ENCODE data around the gene MYG1. TPM values are rescaled to one million over a fixed set of nuclear protein-coding genes. Genes with fewer than 3 reads are reported as not detected.

Gene MYG1
- total RNA-seq, 2 donors from 2014 or later = 26.9 to 28.3 TPM

DNA sequence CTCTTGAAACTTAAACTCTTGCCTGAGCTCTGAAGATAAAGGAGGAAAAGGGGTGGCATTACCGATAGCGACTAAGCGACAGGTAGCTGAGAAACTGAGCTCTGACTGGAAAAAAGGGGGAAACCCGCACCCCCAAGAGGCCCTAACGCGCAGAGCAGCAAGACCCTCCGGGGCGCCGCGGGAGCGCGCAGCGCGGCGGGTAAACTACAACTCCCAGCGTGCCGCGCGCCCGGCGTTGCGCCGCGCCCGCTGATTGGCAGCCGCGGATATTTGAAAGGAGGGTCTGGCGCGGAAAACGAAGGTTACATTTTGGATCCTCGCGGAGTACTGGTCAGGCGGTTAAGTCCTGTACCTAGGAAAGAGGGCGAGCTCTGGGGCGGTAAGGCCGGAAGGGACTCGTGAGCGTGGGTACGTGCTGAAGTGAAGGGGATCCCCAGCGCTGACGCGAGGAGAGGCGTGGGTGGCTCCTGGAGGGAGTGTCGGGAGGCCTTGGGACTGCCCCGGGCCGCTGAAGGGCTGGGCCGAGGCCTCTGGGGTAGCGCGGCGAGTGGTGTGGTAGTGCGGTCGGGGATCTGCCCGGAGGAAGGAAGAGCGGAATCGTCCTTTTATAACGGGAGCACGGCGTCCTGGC lies 31.4 kb upstream of the MYG1 start, which contains the start of gene ESPL1:
TSS of gene ESPL1 (plus strand) at position 301 of the 631 bp plus-strand sequence. CDS start 468 bp downstream, outside the sequence.
- H3K27me3 ChIP-seq = no peaks in the 10 kb centered on the region
- peak within 1 kb of the TSS; percentile 43 to 65 for H3K4me3 ChIP-seq
- no peaks in the 10 kb centered on the region for H3K36me3 ChIP-seq
- peak; percentile 69 for DNase-seq (ENCODE audit: low spot score)
- TF ChIP-seq, protein P1, sequence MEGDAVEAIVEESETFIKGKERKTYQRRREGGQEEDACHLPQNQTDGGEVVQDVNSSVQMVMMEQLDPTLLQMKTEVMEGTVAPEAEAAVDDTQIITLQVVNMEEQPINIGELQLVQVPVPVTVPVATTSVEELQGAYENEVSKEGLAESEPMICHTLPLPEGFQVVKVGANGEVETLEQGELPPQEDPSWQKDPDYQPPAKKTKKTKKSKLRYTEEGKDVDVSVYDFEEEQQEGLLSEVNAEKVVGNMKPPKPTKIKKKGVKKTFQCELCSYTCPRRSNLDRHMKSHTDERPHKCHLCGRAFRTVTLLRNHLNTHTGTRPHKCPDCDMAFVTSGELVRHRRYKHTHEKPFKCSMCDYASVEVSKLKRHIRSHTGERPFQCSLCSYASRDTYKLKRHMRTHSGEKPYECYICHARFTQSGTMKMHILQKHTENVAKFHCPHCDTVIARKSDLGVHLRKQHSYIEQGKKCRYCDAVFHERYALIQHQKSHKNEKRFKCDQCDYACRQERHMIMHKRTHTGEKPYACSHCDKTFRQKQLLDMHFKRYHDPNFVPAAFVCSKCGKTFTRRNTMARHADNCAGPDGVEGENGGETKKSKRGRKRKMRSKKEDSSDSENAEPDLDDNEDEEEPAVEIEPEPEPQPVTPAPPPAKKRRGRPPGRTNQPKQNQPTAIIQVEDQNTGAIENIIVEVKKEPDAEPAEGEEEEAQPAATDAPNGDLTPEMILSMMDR (IDR thresholded peaks at IDR 0.05) = peak; percentile 11 to 50
- peaks cover 0 to 12% of the 10 kb centered on the region in 2 donors for H3K4me1 ChIP-seq
- H3K27ac ChIP-seq = peak within 1 kb of the TSS; percentile 2 to 38
- no peaks in the 10 kb centered on the region for H3K9me3 ChIP-seq

DNA sequence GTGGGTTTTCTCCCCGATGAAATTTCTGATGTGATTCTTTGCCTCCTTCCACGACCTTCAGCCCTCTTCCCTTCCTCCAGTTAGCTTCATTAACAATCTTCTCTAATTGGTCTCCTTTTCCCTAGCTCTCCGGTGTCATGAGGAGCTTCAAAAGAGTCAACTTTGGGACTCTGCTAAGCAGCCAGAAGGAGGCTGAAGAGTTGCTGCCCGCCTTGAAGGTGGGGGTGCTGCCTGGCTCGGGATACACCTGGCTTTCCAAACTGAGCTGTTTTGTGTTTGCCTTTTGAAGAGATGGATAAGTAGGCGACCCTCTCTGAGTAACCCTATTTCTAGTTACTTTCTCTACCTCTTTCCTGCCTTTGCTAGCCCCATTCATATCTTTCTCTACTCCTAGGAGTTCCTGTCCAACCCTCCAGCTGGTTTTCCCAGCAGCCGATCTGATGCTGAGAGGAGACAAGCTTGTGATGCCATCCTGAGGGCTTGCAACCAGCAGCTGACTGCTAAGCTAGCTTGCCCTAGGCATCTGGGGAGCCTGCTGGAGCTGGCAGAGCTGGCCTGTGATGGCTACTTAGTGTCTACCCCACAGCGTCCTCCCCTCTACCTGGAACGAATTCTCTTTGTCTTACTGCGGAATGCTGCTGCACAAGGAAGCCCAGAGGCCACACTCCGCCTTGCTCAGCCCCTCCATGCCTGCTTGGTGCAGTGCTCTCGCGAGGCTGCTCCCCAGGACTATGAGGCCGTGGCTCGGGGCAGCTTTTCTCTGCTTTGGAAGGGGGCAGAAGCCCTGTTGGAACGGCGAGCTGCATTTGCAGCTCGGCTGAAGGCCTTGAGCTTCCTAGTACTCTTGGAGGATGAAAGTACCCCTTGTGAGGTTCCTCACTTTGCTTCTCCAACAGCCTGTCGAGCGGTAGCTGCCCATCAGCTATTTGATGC lies 30.6 kb upstream of the MYG1 start:
- Histone ChIP-seq H3K27ac (no peak overlapping the region), H3K4me1 (peaks cover 0 to 12% of the 10 kb centered on the region in 2 donors), H3K36me3 (no peaks in the 10 kb centered on the region), H3K27me3 (no peaks in the 10 kb centered on the region), H3K9me3 (no peaks in the 10 kb centered on the region), H3K4me3 (peak overlapping the region; percentile 43 to 65)
- DNase-seq (ENCODE audit: low spot score) = no peak
- TF ChIP-seq, protein P1 (IDR thresholded peaks at IDR 0.05) = no peak

DNA sequence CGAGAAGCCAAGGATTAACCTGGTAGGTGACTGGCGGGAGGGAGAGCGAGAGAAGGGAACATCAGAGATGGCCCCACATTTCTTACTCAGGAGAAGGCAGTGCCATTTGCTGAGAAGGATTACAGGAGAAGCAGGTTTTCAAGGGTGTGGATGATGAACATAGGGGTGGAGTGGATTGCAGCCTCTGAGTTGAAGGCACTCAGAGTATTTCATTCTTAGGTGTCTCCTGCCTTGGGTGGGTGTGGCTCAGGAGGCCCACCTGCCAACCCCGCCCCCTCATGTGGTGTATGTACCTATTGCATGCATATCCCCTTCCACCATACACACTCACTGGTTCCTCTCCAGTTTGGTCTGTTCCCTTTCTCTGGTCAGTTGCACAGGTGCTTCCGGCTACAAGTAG lies 25.1 kb upstream of the MYG1 start:
- Histone ChIP-seq H3K4me3 (no peak overlapping the region), H3K27me3 (no peaks in the 10 kb centered on the region), H3K4me1 (no peaks in the 10 kb centered on the region), H3K27ac (no peak overlapping the region), H3K9me3 (no peaks in the 10 kb centered on the region), H3K36me3 (no peaks in the 10 kb centered on the region)
- no peak for DNase-seq (ENCODE audit: low spot score)
- TF ChIP-seq, protein P1 (IDR thresholded peaks at IDR 0.05) = no peak

DNA sequence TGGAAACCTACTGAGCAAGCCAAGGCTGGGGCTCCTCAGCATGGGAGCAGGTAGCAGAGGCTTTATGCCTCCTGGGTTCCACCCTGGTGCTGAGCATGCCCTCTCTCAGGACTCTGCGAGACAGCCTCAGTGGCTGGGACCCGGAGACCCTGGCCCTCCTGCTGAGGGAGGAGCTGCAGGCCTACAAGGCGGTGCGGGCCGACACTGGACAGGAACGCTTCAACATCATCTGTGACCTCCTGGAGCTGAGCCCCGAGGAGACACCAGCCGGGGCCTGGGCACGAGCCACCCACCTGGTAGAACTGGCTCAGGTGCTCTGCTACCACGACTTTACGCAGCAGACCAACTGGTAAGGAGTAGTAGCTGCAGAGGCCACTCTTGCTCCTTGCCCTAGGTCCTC lies 23.0 kb upstream of the MYG1 start:
- Histone ChIP-seq H3K4me3 (no peak overlapping the region), H3K27ac (no peak overlapping the region), H3K9me3 (no peaks in the 10 kb centered on the region), H3K4me1 (no peaks in the 10 kb centered on the region), H3K27me3 (no peaks in the 10 kb centered on the region), H3K36me3 (no peaks in the 10 kb centered on the region)
- TF ChIP-seq, protein P1 (IDR thresholded peaks at IDR 0.05) = no peak
- DNase-seq (ENCODE audit: low spot score) = no peak

DNA sequence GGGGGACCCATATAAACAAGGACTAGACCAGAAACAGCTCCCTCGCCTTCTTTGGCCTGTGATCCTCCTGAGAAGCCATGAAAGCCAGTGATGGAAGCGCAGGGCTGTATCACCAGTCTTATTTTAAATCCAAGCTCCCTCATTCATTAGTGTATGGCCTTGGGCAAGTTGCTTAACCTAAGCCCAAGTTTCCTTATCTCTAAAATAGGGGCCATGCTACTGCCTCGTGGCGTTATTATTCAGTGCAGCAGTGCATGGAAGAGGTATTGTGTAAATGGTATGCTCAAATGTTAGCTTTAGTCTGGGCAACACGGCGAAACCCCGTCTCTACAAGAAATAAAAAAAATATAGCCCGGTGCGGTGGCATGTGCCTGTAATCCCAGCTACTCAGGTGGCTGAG lies 21.5 kb upstream of the MYG1 start:
- no peaks in the 10 kb centered on the region for H3K4me1 ChIP-seq
- no peak overlapping the region for H3K27ac ChIP-seq
- no peak overlapping the region for H3K4me3 ChIP-seq
- no peak for DNase-seq (ENCODE audit: low spot score)
- TF ChIP-seq, protein P1 (IDR thresholded peaks at IDR 0.05) = no peak
- H3K9me3 ChIP-seq = no peaks in the 10 kb centered on the region
- no peaks in the 10 kb centered on the region for H3K36me3 ChIP-seq
- no peaks in the 10 kb centered on the region for H3K27me3 ChIP-seq

Measured in right atrium auricular region (tissue), 2 donors.